PC-9 (cell line): ENCODE data around the gene RDH8. TPM values are rescaled to one million over a fixed set of nuclear protein-coding genes. Genes with fewer than 3 reads are reported as not detected.

Source experiments
- BruUV-seq: library from RNA; stranded (reverse); fragments of 400-500 nt; replicated peaks from 2 replicates; lab custom pipeline; 2021; lab: Mats Ljungman, UMichigan
- CTCF ChIA-PET: fragments of 300-600 bp; sonication (Branson Sonifier 250); formaldehyde crosslinking; loops from one replicate; lab custom pipeline; 2022; ENCODE audit warnings: antibody characterized with exemption; lab: Charles Lee
- POLR2A ChIA-PET: fragments of 300-600 bp; sonication (Branson Sonifier 250); formaldehyde crosslinking; loops from one replicate; lab custom pipeline; 2022; ENCODE audit warnings: antibody characterized with exemption; ENCODE audit not compliant: unreplicated experiment; lab: Charles Lee
- DNase-seq, 2 experiments: peaks; one replicate each; pipeline versions ENCODE4 v3.0.0 to v3.0.0-alpha.2; 2015 to 2022; ENCODE audit warnings: mixed read lengths in 1 of 2
- H2AFZ ChIP-seq: fragments of 200-600 bp; sonication (generic); 2 replicates; pipeline ENCODE4 v1.8.1; 2017; ENCODE audit warnings: antibody characterized with exemption
- H3F3A ChIP-seq: fragments of 200-600 bp; sonication (generic); 2 replicates; pipeline ENCODE4 v1.8.1; 2017; ENCODE audit warnings: antibody characterized with exemption, mild to moderate bottlenecking, low read depth; ENCODE audit not compliant: insufficient read depth
- H3K27ac ChIP-seq: fragments of 200-600 bp; sonication (generic); 2 replicates; pipeline ENCODE4 v1.6.1; 2016; ENCODE audit warnings: mixed run types
- H3K27me3 ChIP-seq: fragments of 200-600 bp; sonication (generic); 2 replicates; pipeline ENCODE4 v1.6.1; 2016; ENCODE audit warnings: low read depth, mixed run types; ENCODE audit not compliant: insufficient read depth
- H3K36me3 ChIP-seq: fragments of 200-600 bp; sonication (generic); 2 replicates; pipeline ENCODE4 v1.6.1; 2016; ENCODE audit warnings: low read depth, mixed run types
- H3K4me1 ChIP-seq: fragments of 200-600 bp; sonication (generic); replicated peaks from 2 replicates; pipeline ENCODE4 v1.6.1; 2016; ENCODE audit warnings: mixed run types; ENCODE audit not compliant: insufficient read depth
- H3K4me2 ChIP-seq: fragments of 200-600 bp; sonication (generic); 2 replicates; pipeline ENCODE4 v1.6.1; 2017; ENCODE audit warnings: mixed run types
- H3K4me3 ChIP-seq: fragments of 200-600 bp; sonication (generic); 2 replicates; pipeline ENCODE4 v1.6.1; 2016; ENCODE audit warnings: mixed run types
- H3K79me2 ChIP-seq: fragments of 200-600 bp; sonication (generic); 2 replicates; pipeline ENCODE4 v1.6.1; 2017; ENCODE audit warnings: low read depth, mixed run types
- H3K9me2 ChIP-seq: fragments of 200-600 bp; sonication (generic); 2 replicates; pipeline ENCODE4 v1.8.1; 2017; ENCODE audit warnings: mild to moderate bottlenecking; ENCODE audit not compliant: insufficient read depth
- H3K9me3 ChIP-seq: fragments of 200-600 bp; sonication (generic); 2 replicates; pipeline ENCODE4 v1.8.1; 2016; ENCODE audit warnings: low read depth; ENCODE audit not compliant: insufficient read depth
- H4K20me1 ChIP-seq: fragments of 200-600 bp; sonication (generic); 2 replicates; pipeline ENCODE4 v1.8.1; 2017; ENCODE audit not compliant: insufficient read depth
- EZH2 ChIP-seq: fragments of 200-600 bp; sonication (generic); IDR thresholded peaks from 2 replicates; pipeline ENCODE4 v1.8.0; 2017; ENCODE audit warnings: antibody characterized with exemption, low read depth
- intact Hi-C: fragments of 100-400 bp; cut with micrococcal nuclease; formaldehyde crosslinking; loops from one replicate; pipeline ENCODE4 v1.10.0; 2022; ENCODE audit not compliant: unreplicated experiment
- total RNA-seq: library from RNA; stranded (reverse); gene quantifications from 2 replicates; pipeline ENCODE4 v1.2.3, GENCODE V29; 2021
- TF ChIP-seq, protein P1 (sequence below): fragments of 200-600 bp; sonication (generic); conservative IDR thresholded peaks from 2 replicates; pipeline ENCODE4 v1.6.1; 2017; ENCODE audit warnings: mixed run types, antibody characterized with exemption, mild to moderate bottlenecking, moderate library complexity

Gene RDH8
- total RNA-seq, 1 experiment from 2014 or later, result not detected

DNA sequence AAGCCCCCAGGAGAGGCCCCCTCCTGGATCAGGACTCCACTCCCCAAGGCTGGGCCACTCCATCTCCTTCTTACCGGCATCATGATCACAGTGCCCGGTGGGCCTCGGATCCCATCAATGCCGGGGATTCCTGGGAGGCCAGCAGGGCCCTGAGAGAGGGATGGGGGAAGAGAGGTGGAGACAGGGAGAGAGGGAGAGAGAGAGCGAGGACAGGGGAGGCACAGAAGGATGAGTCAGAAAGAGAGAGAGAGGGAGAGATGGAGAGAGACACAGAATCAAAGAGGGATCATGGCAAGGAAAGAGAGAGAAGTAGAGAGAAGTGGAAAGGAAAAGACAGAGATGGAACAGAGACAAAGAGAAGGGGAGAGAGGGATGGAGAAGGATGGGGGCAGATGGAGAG is 16.7 kb upstream of the RDH8 start:
- ChIA-PET POLR2A (no interaction called here), CTCF (no interaction called here)
- Histone ChIP-seq H3K4me2 (no peak overlapping the region), H3K27ac (no peak overlapping the region), H3K79me2 (no peaks in the 10 kb centered on the region), H3K9me3 (no peaks in the 10 kb centered on the region), H3K36me3 (no peaks in the 10 kb centered on the region), H3K4me1 (no peaks in the 10 kb centered on the region), H3K4me3 (no peak overlapping the region), H4K20me1 (no peaks in the 10 kb centered on the region), H2AFZ (no peak overlapping the region), H3F3A (no peaks in the 10 kb centered on the region), H3K9me2 (no peaks in the 10 kb centered on the region), H3K27me3 (peaks cover 81% of the 10 kb centered on the region)
- no peak for DNase-seq
- intact Hi-C loops, result no loop called here
- TF ChIP-seq EZH2, result no peak
- TF ChIP-seq, protein P1, sequence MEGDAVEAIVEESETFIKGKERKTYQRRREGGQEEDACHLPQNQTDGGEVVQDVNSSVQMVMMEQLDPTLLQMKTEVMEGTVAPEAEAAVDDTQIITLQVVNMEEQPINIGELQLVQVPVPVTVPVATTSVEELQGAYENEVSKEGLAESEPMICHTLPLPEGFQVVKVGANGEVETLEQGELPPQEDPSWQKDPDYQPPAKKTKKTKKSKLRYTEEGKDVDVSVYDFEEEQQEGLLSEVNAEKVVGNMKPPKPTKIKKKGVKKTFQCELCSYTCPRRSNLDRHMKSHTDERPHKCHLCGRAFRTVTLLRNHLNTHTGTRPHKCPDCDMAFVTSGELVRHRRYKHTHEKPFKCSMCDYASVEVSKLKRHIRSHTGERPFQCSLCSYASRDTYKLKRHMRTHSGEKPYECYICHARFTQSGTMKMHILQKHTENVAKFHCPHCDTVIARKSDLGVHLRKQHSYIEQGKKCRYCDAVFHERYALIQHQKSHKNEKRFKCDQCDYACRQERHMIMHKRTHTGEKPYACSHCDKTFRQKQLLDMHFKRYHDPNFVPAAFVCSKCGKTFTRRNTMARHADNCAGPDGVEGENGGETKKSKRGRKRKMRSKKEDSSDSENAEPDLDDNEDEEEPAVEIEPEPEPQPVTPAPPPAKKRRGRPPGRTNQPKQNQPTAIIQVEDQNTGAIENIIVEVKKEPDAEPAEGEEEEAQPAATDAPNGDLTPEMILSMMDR, result no peak
- no TSS peak for BruUV-seq

DNA sequence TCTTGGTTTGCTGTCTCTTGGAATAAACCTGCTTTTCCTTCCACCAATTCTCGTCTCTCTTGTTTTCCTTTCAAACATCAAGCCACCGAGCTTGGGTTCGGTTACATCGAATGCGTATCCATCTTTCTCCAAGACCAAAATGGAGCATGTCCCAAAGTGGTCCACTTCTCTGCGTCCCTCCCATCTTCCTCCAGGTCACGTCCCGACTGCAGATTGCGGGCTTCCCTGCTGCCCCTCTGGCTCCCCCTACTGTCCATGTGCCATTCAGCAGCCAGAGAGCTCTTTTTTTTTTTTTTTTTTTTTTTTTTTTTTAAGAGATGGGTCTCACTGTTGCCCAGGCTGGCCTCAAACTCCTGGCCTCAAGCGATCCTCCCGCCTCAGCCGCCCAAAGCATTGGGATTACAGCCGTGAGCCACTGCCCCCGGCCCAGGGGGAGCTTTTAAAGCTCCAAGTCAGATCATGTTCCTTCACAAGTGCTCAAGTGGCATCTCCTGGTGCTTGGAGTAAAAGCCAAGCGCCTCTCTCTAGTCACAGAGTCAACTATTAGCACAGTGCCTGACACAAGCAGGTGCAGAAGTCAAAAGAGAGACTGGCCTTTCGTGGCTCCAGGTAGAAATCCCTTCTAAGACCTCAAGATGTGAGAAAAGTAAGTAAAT is 13.0 kb upstream of the RDH8 start:
- Histone ChIP-seq H3K9me3 (no peaks in the 10 kb centered on the region), H3K36me3 (no peaks in the 10 kb centered on the region), H3K4me3 (no peak overlapping the region), H3K79me2 (no peaks in the 10 kb centered on the region), H3K9me2 (no peaks in the 10 kb centered on the region), H3K4me2 (no peak overlapping the region), H3K27ac (no peak overlapping the region), H3K27me3 (peaks cover 77% of the 10 kb centered on the region), H2AFZ (no peak overlapping the region), H3K4me1 (no peaks in the 10 kb centered on the region), H4K20me1 (no peaks in the 10 kb centered on the region), H3F3A (no peaks in the 10 kb centered on the region)
- no TSS peak for BruUV-seq
- CTCF ChIA-PET, result interaction anchor here (0.5 to 1.0 kb wide), 12 partner anchors 10 to 1733 kb away, joined by 3 to 12 read pairs (median 5); no protein-coding TSS in a partner anchor
- no peak for TF ChIP-seq EZH2
- TF ChIP-seq, protein P1, result peak; percentile 92
- peak; percentile 60 to 64 for DNase-seq
- POLR2A ChIA-PET, result interaction anchor here (0.6 kb wide), 1 partner anchor 35 kb away, joined by 6 read pairs; no protein-coding TSS in a partner anchor
- intact Hi-C loops, result loop anchor here (1.0 kb wide), 1 partner anchor 66 kb away; no protein-coding TSS in a partner anchor

DNA sequence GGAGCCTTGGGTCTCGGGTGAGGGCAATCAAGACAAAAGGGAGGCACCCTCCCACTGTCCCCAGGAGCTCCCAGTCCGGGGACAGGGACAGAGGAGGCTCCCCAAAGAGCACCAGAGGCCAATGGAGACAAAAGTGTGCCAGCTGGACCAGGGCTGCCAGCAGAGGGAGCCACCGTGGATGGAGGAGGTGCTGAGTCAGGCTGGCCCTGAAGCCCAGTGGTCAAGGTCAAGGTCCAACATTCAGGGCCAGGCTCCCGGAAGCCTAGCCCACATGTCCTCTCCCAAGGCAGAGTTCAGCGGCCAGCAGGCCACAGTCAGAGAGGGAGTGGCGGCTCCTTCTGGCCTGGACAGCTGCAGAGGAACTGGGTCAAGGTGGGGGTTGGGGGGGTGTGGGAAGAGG is 11.4 kb upstream of the RDH8 start:
- Histone ChIP-seq H3K4me3 (no peak overlapping the region), H4K20me1 (no peaks in the 10 kb centered on the region), H3K79me2 (no peaks in the 10 kb centered on the region), H3K36me3 (no peaks in the 10 kb centered on the region), H3K27me3 (peaks cover 77% of the 10 kb centered on the region), H3K9me2 (no peaks in the 10 kb centered on the region), H3K27ac (no peak overlapping the region), H3F3A (no peaks in the 10 kb centered on the region), H3K9me3 (no peaks in the 10 kb centered on the region), H3K4me2 (no peak overlapping the region), H3K4me1 (no peaks in the 10 kb centered on the region), H2AFZ (no peak overlapping the region)
- ChIA-PET POLR2A (no interaction called here), CTCF (no interaction called here)
- intact Hi-C loops, result no loop called here
- DNase-seq, result no peak
- TF ChIP-seq, protein P1, result peak; percentile 48; the same call in 1 of the 2 replicates
- TF ChIP-seq EZH2, result no peak
- BruUV-seq, result no TSS peak
